NCI-H345 treated with DMSO at 0.1 percent for 48 hours (cell line): ENCODE data around the gene RBP7.
"Not testable (repeated sequence)": the region's sequence is repeated elsewhere in the genome, so short reads cannot be mapped to it uniquely, and the experiment has no call there.

Experiments
- DNase-seq: peaks from one replicate; lab custom pipeline; 2025; ENCODE audit not compliant: unreplicated experiment; lab: John Stamatoyannopoulos, UW

The RBP7 gene

GRCh38 chr1:10028956-10029500 is 32.0 kb downstream of the RBP7 start:
- DNase-seq: not testable (repeated sequence)

GRCh38 chr1:10031461-10031860 is 34.4 kb downstream of the RBP7 start:
- DNase-seq: no peak

DNA sequence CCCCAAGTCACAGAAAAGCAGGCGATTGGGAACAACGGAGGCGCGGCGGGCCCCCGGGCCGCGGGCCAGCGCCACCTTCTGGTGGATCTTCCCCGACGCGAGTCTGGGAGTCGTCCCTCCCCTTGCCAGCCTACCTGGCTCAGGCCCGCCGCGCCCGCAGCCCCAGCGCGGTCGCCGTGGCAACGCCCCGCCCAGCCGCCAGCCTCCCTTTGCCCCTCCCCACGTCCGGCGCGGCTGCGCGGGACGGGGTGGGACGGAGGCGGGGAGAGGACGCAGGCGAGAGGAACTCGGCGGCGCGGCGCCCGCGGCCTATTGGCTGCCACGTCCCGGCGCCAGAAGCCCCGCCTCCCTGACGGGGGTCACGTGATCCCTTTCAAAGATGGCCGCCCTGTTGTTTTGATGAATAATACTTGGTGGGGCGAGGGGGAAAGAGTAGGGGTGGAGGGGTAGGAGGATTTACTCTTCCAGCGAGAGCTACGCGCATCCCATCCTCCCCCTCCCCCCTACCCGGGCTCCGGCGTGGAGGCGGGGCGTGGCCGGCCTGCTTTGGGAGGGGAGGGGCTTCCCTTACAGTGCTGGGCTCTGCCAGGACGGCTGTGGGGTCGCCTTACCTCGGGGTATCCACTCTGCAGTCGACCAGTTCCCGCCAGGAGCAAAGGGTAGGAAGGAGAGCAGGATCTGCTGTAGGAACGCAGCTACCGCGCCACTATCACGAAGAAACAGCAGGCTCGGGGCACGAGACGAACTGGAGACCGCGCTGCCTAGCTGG is 35.7 kb downstream of the RBP7 start, which contains the start of gene UBE4B:
UBE4B (plus strand) TSS at position 369 of the 769 bp plus-strand sequence. CDS start 713 bp downstream, outside the sequence.
- DNase-seq: peak; percentile 99

DNA sequence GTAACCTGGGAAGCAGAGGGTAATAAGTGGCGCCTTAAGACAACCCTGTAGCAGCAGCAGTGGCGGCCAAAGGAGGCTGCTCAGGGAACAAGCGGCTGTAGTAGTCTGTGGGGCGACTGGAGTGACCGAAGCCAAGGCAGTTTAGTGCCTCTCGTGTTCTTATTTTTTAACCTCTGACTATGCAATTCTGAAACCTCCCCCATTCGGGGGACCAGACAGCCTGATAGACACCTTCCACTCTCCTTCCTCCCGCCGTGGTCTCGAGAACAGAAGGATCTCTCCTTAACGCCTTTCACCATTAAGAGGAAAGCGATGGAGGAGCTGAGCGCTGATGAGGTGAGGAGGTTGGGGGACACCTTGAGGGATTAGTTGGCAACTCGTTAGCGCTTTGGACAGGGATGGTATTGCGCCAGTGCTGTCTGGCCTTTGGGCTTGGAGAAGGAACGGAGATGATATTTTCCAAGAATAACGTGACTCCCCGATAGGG is 36.4 kb downstream of the RBP7 start:
- DNase-seq: no peak

- no peak for DNase-seq
Measured at GRCh38 chr1:10042746-10043145, 45.7 kb downstream of the RBP7 start.

DNA sequence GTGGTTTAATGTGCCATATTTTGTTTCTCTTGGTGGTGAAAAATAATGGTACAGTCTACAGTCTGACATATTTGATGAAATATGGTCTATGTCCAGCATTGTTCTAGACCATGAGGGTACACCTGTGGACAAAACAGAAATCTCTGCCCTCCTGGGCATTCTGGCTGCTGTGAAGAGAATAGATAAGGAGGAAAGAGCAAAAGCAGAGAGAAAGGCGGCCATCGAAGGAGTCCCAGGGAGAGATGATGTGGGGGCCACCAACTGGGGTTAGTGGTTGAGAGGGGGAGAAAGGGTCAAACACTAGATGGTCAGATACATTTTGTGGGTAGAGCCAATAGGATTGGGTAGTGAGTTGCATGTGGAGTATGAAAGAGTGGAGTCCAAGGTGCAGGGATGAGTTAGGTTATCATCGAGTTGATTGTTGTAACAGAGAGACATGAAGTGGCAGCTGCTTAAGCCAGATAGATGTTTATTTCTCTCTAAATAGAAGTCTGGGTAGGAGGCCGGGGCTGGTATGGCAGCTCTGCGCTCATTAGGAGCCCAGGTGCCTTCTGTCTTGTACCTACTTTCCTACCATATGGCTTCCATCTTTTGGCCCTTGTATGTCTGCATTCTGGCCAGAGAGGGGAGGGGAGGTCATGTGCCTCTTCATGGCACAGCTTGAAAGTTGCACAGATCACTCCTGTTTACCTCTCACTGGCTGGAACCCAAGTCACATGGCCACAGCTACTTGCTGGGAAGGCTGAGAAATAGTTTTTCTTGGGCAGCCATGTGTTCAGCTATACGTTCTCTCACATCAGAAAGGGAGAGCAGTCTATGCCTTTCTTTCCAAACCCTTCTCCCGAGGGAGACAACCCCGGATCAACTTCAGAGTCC is 48.7 kb downstream of the RBP7 start:
- no peak for DNase-seq

- no peak for DNase-seq
Measured at GRCh38 chr1:10046356-10047085, 49.5 kb downstream of the RBP7 start.

GRCh38 chr1:10048601-10049000 is 51.6 kb downstream of the RBP7 start:
- no peak for DNase-seq

- no peak for DNase-seq
Measured at GRCh38 chr1:10050611-10051010, 53.6 kb downstream of the RBP7 start.

- DNase-seq: no peak
Measured at GRCh38 chr1:10051656-10052055, 54.6 kb downstream of the RBP7 start.

GRCh38 chr1:10052347-10052746 is 55.3 kb downstream of the RBP7 start:
- DNase-seq: no peak

GRCh38 chr1:10054465-10054864 is 57.4 kb downstream of the RBP7 start:
- DNase-seq: no peak

DNA sequence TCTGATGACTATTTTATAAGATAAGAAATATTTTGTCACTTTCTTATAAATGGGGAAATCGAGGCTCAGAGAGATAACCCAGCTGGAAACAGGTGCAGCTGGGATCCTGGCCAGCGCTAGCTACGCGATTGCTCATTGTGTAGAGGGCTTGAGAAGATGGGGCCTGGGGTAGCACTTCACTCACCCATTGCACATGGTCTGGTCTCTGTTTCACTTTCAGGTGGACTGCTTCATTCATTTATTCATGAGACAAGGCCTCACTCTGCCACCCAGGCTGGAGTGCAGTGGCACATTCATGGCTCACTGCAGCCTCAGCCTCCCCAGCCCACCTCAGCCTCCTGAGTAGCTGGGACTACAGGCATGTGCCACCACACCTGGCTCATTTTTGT is 59.6 kb downstream of the RBP7 start:
- DNase-seq: peak; percentile 95

GRCh38 chr1:10057343-10057742 is 60.3 kb downstream of the RBP7 start:
- DNase-seq: no peak

DNA sequence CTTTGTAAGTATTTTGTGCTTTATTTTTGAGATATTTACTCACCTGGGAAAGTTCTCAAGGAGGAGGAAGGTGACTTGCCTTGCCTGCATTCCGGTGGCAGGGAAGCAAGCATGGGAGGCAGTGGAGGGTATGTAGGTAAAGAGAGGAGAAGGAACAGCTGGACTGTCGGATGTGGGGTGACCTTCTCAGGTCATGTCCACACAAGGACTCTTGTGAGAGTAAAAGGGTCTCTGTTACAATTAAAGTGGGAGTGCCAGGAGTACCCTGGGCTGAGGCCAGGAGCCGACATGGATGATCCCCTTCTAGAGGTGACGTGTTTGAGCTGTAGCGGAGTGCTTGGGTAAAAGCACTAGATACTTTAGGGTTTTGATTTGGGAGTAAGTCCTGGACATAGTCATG is 60.8 kb downstream of the RBP7 start:
- no peak for DNase-seq

GRCh38 chr1:10059342-10059718 is 62.3 kb downstream of the RBP7 start:
- DNase-seq: peak; percentile 83

GRCh38 chr1:10060311-10061100 is 63.5 kb downstream of the RBP7 start:
- DNase-seq: no peak

DNA sequence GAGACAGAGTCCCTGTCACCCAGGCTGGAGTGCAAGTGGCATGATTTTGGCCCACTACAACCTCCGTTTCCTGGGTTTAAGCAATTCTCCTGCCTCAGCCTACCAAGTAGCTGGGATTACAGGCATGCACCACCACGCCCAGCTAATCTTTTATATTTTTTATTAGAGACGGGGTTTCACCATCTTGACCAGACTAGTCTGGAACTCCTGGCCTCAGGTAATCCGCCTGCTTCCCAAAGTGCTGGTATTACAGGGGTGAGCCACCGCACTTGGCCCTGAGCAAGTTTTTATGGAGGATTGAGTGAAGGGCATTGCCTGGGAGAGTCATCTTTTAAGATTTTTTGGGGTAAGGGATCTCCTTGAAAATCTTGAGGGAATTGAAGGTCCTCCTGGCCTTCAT is 64.2 kb downstream of the RBP7 start:
- no peak for DNase-seq

DNA sequence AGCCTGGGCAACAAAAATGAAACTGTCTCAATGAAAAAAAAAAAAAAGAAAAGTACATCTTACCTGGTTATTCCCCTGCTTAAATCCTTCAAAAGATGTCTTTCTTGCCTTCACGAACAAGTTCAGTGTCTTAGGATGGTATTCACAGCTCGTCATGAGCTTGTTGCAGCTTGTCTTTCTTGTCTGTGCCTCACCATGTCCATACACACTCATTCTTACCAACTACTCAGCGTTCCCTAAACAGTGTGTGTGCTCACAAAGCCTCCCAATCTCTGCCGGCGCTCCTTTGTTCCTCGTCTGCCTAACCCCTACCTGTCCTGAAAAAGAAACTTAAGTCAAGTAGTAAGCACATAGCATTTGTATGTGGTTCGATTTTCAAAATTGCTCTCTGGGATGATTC is 66.8 kb downstream of the RBP7 start:
- DNase-seq: no peak
